ENCODE results near the gene PRSS53.

GRCh38 chr16:31063843-31064611 lies 24.7 kb downstream of the PRSS53 start:
- TF ChIP-seq CTCF (IDR thresholded peaks at IDR 0.05 in 8 of 11, conservative IDR thresholded peaks at IDR 0.05 in 3 of 11) (no peak), POLR2AphosphoS5 (IDR thresholded peaks at IDR 0.05) (peak in 2 of 3 donors; percentile 30 to 70)
